NCI-H1436 (cell line): ENCODE data around the gene FOXF2.
"Not testable (repeated sequence)": the region's sequence is repeated elsewhere in the genome, so short reads cannot be mapped to it uniquely, and the experiment has no call there.

Source experiments
- DNase-seq: peaks from one replicate; lab custom pipeline; 2025; lab: John Stamatoyannopoulos, UW

Gene FOXF2

GRCh38 chr6:1389369-1390132, at the start of gene FOXF2:
Gene FOXF2, plus strand, starts transcription at chr6:1389576. Its CDS starts 372 bp downstream, at chr6:1389948.
- no peak for DNase-seq

DNA sequence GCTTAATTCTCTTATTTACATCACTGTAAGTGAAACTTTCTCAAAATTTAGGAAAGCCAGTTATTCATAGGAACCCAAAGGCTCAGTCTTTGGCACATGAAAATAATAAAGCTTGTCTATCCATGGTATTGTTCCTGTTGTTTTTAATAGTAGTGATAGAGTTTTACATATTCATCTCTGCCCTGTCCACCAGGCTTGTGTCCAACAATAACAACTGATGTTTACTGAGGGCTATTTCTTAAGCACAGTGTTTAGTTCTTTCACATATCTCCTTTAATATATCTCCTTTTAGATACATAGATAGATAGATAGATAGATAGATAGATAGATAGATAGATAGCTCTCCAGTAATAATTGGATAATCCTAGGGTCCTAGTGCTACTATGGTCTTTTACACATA, 43.3 kb upstream of the FOXF2 start:
- DNase-seq = no peak

- DNase-seq = no peak
Measured at GRCh38 chr6:1346558-1347091, 42.8 kb upstream of the FOXF2 start.

GRCh38 chr6:1347161-1347560, 42.2 kb upstream of the FOXF2 start:
- no peak for DNase-seq

- no peak for DNase-seq
Measured at GRCh38 chr6:1348675-1349074, 40.7 kb upstream of the FOXF2 start.

- DNase-seq = no peak
Measured at GRCh38 chr6:1349655-1350054, 39.7 kb upstream of the FOXF2 start.

- DNase-seq = no peak
Measured at GRCh38 chr6:1351381-1352008, 37.9 kb upstream of the FOXF2 start.

DNA sequence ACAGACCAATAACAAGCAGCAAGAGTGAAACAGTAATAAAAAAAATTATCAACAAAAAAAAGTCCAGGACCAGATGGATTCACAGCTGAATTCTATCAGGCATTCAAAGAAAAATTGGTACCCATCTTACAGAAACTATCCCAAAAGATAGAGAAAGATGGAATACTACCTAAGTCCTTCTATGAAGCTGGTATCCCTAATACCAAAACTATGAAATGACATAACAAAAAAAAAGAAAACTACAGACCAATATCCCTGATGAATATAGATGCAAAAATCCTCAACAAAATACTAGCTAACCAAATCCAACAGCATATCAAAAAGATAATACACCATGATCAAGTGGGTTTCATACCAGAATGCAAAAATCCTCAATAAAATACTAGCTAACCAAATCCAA, 34.3 kb upstream of the FOXF2 start:
- not testable (repeated sequence) for DNase-seq

- DNase-seq = not testable (repeated sequence)
Measured at GRCh38 chr6:1361717-1362116, 27.7 kb upstream of the FOXF2 start.

DNA sequence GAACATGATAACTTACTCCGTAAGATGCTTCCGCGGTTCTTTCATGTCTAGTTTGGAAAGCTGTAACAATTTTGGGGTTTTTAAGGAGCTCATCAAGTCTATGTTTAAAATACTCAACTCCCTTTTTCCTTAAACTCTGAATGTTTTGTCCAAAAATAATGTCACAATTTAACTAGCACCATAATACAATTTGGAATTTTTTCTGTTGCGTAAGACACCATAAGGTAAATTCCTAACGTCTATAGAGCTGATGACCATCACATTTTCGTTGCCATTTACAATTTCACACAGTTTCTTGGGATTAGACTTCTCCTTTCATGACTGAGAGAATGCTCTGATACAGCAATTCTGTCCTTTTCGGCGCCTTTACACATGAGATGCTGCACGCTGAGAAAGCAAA, 26.7 kb upstream of the FOXF2 start:
- no peak for DNase-seq

- no peak for DNase-seq
Measured at GRCh38 chr6:1363298-1363697, 26.1 kb upstream of the FOXF2 start.

GRCh38 chr6:1363729-1364572, 25.4 kb upstream of the FOXF2 start:
- no peak for DNase-seq

DNA sequence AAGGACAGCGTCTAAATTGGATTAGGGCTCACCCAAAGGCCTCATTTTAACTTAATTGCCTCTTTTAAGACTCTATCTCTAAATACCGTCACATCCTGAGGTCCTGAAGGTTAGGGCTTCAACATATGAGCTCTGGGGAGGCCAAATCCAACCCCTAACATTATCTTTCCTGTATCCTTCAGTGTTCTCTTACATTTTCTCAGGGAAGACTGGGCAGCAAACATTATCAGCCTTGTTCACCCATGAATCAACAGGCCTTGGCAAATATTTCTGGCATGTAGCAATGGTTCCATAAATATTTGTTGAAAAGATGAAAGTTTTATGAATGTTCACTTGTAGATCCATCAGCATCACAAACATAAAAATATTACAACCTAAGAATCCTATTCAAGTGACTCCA, 24.6 kb upstream of the FOXF2 start:
- no peak for DNase-seq

- no peak for DNase-seq
Measured at GRCh38 chr6:1365686-1366085, 23.7 kb upstream of the FOXF2 start.

DNA sequence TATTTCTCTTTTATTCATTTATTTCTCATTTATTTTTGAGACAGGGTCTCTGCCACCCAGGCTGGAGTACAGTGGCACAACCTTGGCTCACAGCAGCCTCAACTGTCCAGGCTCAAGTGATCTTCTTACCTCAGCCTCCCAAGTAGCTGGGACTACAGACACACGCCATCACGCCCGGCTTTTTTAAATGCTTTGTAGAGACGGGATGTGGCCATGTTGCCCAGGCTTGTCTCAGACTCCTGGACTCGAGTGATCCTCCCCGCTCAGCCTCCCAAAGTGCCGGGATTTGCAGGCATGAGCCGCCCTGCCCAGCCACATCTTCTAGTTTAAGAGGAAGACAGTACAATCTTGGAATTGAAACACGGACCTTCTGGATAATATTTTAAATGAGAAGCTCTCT, 21.6 kb upstream of the FOXF2 start:
- no peak for DNase-seq

DNA sequence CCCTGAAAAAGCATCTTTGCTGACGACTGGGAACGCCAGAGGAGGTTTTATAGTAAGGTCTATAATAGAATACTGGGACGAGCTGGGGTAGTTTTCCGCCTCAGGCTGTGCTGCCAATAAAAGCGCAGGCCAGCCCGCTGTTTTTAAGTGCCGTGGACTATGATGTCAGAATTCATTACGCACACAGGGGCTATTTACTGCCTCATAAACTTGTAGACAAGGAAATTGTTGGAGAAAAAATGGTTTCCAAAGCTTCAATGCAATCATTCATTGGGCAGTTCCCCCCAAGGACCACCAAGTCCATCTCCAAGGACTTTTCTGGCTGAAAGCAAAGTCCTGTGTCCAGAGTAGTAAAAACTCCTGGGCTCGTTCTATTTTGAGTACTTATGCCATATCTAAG, 20.4 kb upstream of the FOXF2 start:
- DNase-seq = no peak

DNA sequence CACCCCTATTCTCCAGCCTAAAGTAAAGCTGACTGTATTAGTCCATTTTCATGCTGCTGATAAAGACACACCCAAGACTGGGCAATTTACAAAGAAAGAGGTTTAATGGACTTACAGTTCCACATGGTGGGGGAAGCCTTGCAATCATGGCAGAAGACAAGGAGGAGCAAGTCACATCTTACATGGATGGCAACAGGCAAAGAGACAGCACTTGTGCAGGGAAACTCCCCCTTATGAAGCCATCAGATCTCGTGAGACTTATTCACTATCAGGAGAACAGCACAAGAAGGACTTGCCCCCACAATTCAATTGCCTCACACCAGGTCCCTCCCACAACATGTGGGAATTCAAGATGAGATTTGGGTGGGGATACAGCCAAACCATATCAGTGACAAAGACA, 19.7 kb upstream of the FOXF2 start:
- DNase-seq = not testable (repeated sequence)

DNA sequence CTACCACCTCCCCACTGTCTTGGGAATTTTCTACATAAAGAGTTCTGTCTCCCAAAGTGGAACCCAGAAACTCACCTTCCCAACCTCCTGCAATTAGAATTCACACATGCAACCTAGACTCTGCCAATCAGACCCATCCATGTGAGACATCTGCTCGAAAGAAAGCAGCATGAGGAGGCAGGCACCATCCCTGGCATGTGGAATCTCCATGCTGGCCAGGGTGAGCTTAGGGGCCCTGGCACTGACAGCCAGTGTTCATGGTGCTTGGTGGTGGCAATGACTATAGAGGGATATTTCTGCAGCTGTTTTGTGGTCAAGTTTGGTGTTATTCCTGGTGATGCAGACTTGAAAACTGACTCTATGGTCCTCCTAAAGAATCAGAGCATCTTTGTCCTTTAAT, 17.4 kb upstream of the FOXF2 start:
- no peak for DNase-seq

DNA sequence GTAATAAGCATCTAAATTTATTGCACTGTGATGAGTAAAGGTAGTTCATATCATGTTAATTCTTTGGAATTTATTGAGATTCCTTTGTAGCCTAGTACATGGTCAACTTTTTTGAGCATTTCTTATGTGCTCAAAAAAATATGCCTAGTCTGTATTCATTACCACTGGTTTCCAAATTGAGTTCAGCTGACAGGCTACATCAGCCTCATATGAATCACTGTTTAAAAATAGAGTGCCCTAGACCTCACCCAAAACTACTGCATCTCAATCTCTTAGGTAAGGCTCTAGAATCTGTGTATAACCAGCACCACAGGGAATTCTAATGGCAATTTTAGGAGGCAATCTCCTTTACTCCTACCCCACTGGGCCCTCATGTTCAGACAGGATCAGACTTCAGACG, 16.7 kb upstream of the FOXF2 start:
- no peak for DNase-seq

GRCh38 chr6:1376653-1377052, 12.7 kb upstream of the FOXF2 start:
- no peak for DNase-seq

DNA sequence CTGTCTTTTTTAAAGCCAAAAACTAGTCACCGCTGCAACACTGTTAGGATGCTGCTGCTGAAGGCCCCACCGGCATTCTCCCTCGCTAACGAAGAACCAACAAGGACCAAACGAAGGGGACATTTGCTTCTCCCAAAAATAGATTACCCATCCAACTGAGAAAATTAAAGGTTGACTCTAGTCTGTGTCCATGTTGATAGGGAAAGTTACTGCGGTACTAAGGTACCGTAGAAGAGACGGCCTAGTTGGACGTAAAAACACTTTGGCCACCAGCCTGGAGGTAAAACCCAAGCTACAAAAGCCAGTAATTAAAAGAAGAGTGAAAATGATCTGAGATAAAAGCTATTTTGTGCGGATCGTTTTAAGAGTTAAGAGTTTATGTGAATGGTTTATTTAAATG, 11.8 kb upstream of the FOXF2 start:
- no peak for DNase-seq
